GM18909 (cell line): ENCODE measurements around the gene FTO.

Source experiments
- ATAC-seq: cut with Tn5 transposase; IDR thresholded peaks from one replicate; pipeline ENCODE4 v1.9.1; 2021; ENCODE audit warnings: mild to moderate bottlenecking; ENCODE audit not compliant: unreplicated experiment, poor library complexity

FTO gene

GRCh38 chr16:53982631-53983042 is 278.7 kb downstream of the FTO start:
- ATAC-seq, result no peak

DNA sequence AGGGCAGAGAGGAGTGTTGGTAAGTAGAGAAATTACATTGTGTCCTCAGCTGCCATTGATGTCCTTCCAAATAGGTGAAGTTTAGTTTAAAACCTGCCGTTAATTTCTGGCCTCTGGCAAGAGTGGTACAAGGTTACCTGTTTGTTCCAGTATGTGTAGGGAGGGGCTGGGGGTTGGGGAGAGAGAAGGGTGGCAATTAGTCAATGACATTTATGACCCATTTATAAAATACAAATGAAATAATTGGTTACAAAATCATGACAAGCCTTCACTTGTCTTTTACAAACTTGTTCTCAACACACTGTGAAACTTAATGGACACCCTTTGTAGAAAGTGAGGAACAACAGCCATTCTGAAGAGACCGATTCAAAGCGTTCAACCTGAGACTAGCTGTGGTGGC is 281.0 kb downstream of the FTO start:
- ATAC-seq, result no peak

GRCh38 chr16:53985861-53986260 is 281.9 kb downstream of the FTO start:
- ATAC-seq, result no peak

- ATAC-seq, result no peak
These were observed 282.8 kb downstream of the FTO start for GRCh38 chr16:53986793-53987192.

DNA sequence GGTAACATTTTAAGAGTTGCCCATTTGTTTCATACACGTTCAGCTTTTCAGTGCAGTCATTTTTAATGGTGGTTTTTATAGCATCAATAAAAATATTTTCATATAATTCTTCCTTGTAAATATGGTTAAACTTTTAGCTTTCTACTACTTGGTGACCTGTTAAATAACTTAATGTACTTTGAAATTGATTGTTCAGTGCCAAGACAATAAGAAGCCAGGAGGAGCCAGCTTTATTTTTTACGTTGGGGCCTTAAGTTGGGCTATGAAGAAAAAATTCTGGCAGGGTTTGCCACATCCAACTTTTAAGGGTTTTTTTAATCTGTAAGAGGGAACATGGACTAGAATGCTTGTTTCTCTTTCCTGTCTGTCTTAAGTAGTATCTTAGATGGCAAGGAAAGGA is 284.2 kb downstream of the FTO start:
- no peak for ATAC-seq

- no peak for ATAC-seq
These were observed 285.6 kb downstream of the FTO start for GRCh38 chr16:53989597-53989996.

GRCh38 chr16:53991754-53992378 is 287.9 kb downstream of the FTO start:
- no peak for ATAC-seq

- no peak for ATAC-seq
These were observed 291.4 kb downstream of the FTO start for GRCh38 chr16:53995378-53995777.

DNA sequence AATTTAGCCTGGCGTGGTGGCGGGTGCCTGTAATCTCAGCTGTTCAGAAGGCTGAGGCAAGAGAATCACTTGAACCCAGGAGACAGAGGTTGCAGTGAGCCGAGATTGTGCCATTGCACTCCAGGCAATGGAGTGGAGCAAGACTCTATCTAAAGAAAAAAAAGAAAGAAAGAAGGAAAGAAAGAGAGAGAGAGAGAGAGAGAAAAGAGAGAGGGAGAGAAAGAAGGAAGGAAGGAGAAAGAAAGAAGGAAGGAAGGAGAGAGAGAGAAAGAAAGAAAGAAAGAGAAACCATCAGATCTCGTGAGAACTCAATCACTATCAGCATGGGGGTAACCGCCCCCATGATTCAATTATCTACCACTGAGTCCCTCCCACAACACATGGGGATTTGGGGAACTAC is 293.0 kb downstream of the FTO start:
- ATAC-seq, result no peak

GRCh38 chr16:53998024-53998810 is 294.3 kb downstream of the FTO start:
- no peak for ATAC-seq

GRCh38 chr16:53998966-53999522 is 295.1 kb downstream of the FTO start:
- ATAC-seq, result no peak

GRCh38 chr16:53999841-54000240 is 295.9 kb downstream of the FTO start:
- ATAC-seq, result no peak

- no peak for ATAC-seq
These were observed 296.4 kb downstream of the FTO start for GRCh38 chr16:54000361-54000760.

- ATAC-seq, result no peak
These were observed 302.7 kb downstream of the FTO start for GRCh38 chr16:54006693-54007092.

- ATAC-seq, result no peak
These were observed 303.5 kb downstream of the FTO start for GRCh38 chr16:54007504-54007903.

- ATAC-seq, result no peak
These were observed 305.7 kb downstream of the FTO start for GRCh38 chr16:54009464-54010176.

DNA sequence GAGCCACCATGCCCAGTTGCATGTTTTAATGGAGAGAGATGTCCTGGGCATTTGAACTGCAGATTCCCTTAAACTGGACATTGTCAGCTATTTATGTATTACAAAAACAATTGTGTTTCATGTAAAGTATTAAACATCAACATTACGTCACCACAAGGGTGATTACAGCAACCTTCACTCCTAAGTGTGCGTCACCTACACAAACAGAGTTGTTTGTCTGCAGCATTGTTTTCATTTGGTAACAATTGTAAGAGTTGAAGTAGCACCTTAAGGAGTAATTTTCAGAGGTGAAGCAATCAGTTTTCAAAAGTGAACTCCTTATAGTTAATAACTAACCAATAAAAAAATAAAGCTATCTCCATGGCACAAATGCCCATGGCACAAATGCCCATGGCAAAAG is 311.2 kb downstream of the FTO start:
- no peak for ATAC-seq

- no peak for ATAC-seq
These were observed 318.4 kb downstream of the FTO start for GRCh38 chr16:54022362-54022761.

DNA sequence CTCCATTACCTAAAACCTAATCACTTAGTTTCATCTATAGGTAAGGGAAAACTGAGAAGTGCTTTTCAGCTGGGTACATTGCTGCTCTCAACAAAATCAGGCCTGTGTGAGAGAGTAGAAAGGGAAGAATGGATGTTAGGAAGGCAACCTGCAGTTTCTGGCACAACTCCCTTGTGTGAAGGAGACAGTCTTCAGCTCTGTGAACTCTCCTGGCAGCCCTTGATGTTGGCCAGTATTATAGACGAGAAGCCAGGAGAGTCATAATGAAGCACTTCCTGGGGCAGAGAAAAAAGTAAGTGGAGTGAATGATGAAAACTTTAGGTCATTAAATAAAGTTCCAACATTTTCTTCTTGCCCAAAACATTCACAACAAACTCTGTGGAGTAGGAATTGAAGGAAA is 322.5 kb downstream of the FTO start:
- no peak for ATAC-seq

- no peak for ATAC-seq
These were observed 323.1 kb downstream of the FTO start for GRCh38 chr16:54027062-54027461.

DNA sequence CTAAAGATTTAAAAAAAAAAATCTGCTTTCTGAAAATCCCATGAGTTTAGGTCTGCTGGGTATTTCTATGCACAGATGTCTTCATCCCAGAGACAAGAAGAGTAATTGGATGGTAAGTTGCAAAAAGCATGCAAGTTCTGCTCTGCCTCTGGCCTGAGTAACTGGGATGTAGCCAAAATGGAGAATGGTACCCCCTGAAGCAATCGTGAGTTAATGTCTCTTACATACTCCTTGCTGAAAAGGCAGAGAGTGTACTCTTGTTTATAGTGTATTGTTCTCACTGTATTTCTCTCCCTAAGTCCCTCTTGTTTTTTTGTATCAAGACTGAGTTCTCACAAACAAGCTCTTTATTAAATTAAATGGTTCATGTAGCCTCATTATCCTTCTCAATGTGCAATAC is 323.6 kb downstream of the FTO start:
- no peak for ATAC-seq
